NK-92 (cell line): ENCODE data around the gene GDF2.

Experiments
- DNase-seq: peaks from one replicate; lab custom pipeline; 2025; ENCODE audit not compliant: unreplicated experiment; lab: John Stamatoyannopoulos, UW

The GDF2 gene

GRCh38 chr10:47322300-47323061 lies at the start of gene GDF2:
Gene GDF2, plus strand, starts transcription at chr10:47322454. Its CDS starts 215 bp downstream, at chr10:47322669.
- no peak for DNase-seq

GRCh38 chr10:47276071-47276470 lies 46.2 kb upstream of the GDF2 start:
- no peak for DNase-seq

- no peak for DNase-seq
Observed at GRCh38 chr10:47276576-47277351, 45.5 kb upstream of the GDF2 start.

GRCh38 chr10:47277352-47278151 lies 44.7 kb upstream of the GDF2 start:
- no peak for DNase-seq

- no peak for DNase-seq
Observed at GRCh38 chr10:47278152-47278473, 44.1 kb upstream of the GDF2 start.

GRCh38 chr10:47278720-47279119 lies 43.5 kb upstream of the GDF2 start:
- no peak for DNase-seq

GRCh38 chr10:47279276-47279675 lies 43.0 kb upstream of the GDF2 start:
- no peak for DNase-seq

- no peak for DNase-seq
Observed at GRCh38 chr10:47282005-47282656, 40.1 kb upstream of the GDF2 start.

- no peak for DNase-seq
Observed at GRCh38 chr10:47282657-47283018, 39.6 kb upstream of the GDF2 start.

GRCh38 chr10:47283101-47283630 lies 39.1 kb upstream of the GDF2 start:
- DNase-seq: no peak

GRCh38 chr10:47283848-47284247 lies 38.4 kb upstream of the GDF2 start:
- no peak for DNase-seq

GRCh38 chr10:47285381-47286115 lies 36.7 kb upstream of the GDF2 start:
- DNase-seq: no peak

- no peak for DNase-seq
Observed at GRCh38 chr10:47286116-47286505, 36.1 kb upstream of the GDF2 start.

- no peak for DNase-seq
Observed at GRCh38 chr10:47286591-47287315, 35.5 kb upstream of the GDF2 start.

- no peak for DNase-seq
Observed at GRCh38 chr10:47287365-47287802, 34.9 kb upstream of the GDF2 start.

- DNase-seq: no peak
Observed at GRCh38 chr10:47287805-47288204, 34.4 kb upstream of the GDF2 start.

GRCh38 chr10:47288236-47288635 lies 34.0 kb upstream of the GDF2 start:
- no peak for DNase-seq

- no peak for DNase-seq
Observed at GRCh38 chr10:47288916-47289495, 33.2 kb upstream of the GDF2 start.

- DNase-seq: no peak
Observed at GRCh38 chr10:47289921-47290320, 32.3 kb upstream of the GDF2 start.
